Esophagus squamous epithelium (tissue), 5 donors: ENCODE results near the gene OTUB1. TPM values are rescaled to one million over a fixed set of nuclear protein-coding genes. Genes with fewer than 3 reads are reported as not detected.

Source experiments
- DNase-seq: peaks from one replicate; lab custom pipeline; 2025; lab: John Stamatoyannopoulos, UW
- H3K27ac ChIP-seq, 4 donors: fragments of 200-600 bp; sonication (generic); one replicate each; pipeline ENCODE4 v1.5.1; 2016 to 2019; ENCODE audit warnings: mild to moderate bottlenecking in 1 of 4
- H3K27me3 ChIP-seq, 4 donors: fragments of 200-600 bp; sonication (generic); 1 replicate in 3 of 4; 2 replicates in 1 of 4; pipeline versions ENCODE4 v1.5.1 to v1.6.0; 2017 to 2021; ENCODE audit warnings: antibody characterized with exemption in 1 of 4
- H3K36me3 ChIP-seq, 3 donors: fragments of 200-600 bp; sonication (generic); one replicate each; pipeline ENCODE4 v1.5.1; 2016 to 2019
- H3K4me1 ChIP-seq, 3 donors: fragments of 200-600 bp; sonication (generic); one replicate each; pipeline ENCODE4 v1.5.1; 2017 to 2019
- H3K4me3 ChIP-seq, 4 donors: fragments of 200-600 bp; sonication (generic); 1 replicate in 3 of 4; 2 replicates in 1 of 4; pipeline ENCODE4 v1.5.1; 2016 to 2019; ENCODE audit warnings: mild to moderate bottlenecking in 2 of 4, moderate library complexity in 1 of 4
- H3K9me3 ChIP-seq, 3 donors: fragments of 200-600 bp; sonication (generic); one replicate each; pipeline ENCODE4 v1.5.1; 2016 to 2019
- CTCF ChIP-seq, 6 experiments: fragments of 450-650 bp in 4 of 6; fragments of 200-600 bp in 2 of 6; sonication (generic) in 2 of 6; IDR thresholded peaks; one replicate each; pipeline ENCODE4 v1.5.1; 2016 to 2019; ENCODE audit warnings: antibody characterized with exemption in 6 of 6, mild to moderate bottlenecking in 4 of 6, moderate library complexity in 4 of 6
- POLR2A ChIP-seq, 4 donors: fragments of 450-650 bp; IDR thresholded peaks; one replicate each; pipeline ENCODE4 v1.6.1; 2017; ENCODE audit warnings: antibody characterized with exemption in 4 of 4, mild to moderate bottlenecking in 4 of 4, moderate library complexity in 3 of 4
- WGBS, 2 donors: methylation state at CpG; one replicate each; pipeline ENCODE4 v1.1.5; 2018; 5-methylcytosine and 5-hydroxymethylcytosine counted together
- intact Hi-C: fragments of 100-400 bp; cut with DNase I; formaldehyde crosslinking; loops from one replicate; pipeline ENCODE4 v1.15.0; 2022
- total RNA-seq, 4 donors: library from RNA; depleted of rRNA; stranded (reverse); fragments of >200 nt; gene quantifications; one replicate each; pipeline ENCODE4 v1.1.0, GENCODE V29; 2016
- donor health status: DM: yes; HTN: yes; CAD: no.

Gene OTUB1
- total RNA-seq, 4 donors from 2014 or later, result 82.0 to 97.3 (median 89.7) TPM

GRCh38 chr11:63974259-63975143 lies 11.7 kb upstream of the OTUB1 start, which contains the start of gene COX8A:
Gene COX8A (plus strand): TSS chr11:63974620. CDS start chr11:63974681, 61 bp downstream.
- Histone ChIP-seq H3K4me1 (peaks cover 15 to 50% (median 25%) of the 10 kb centered on the region in 3 donors), H3K27me3 (peaks cover 0 to 17% (median 0%) of the 10 kb centered on the region in 4 donors), H3K4me3 (peak within 1 kb of the TSS; percentile 86 to 95 (median 94)), H3K9me3 (no peaks in the 10 kb centered on the region), H3K27ac (peak within 1 kb of the TSS; percentile 96 to 99 (median 99)), H3K36me3 (peaks cover 0 to 12% (median 0%) of the 10 kb centered on the region in 3 donors)
- 0 to 1% methylated on average over 32 to 40 of the region's 67 CpGs for WGBS, 2 donors
- no peak for TF ChIP-seq CTCF (IDR thresholded peaks at IDR 0.05)
- peak in 3 of 4 donors; percentile 22 to 73 (median 39) for TF ChIP-seq POLR2A (IDR thresholded peaks at IDR 0.05)
- DNase-seq, result peak; percentile 94
- intact Hi-C loops, result no loop called here

GRCh38 chr11:63978551-63979239 lies 7.5 kb upstream of the OTUB1 start:
- Histone ChIP-seq H3K4me3 (no peak overlapping the region), H3K9me3 (no peaks in the 10 kb centered on the region), H3K27me3 (no peaks in the 10 kb centered on the region), H3K36me3 (peaks cover 0 to 12% (median 0%) of the 10 kb centered on the region in 3 donors), H3K27ac (peak overlapping the region in 2 of 4 donors; percentile 9 to 42), H3K4me1 (peaks cover 15 to 54% (median 25%) of the 10 kb centered on the region in 3 donors)
- TF ChIP-seq CTCF (IDR thresholded peaks at IDR 0.05) (no peak), POLR2A (IDR thresholded peaks at IDR 0.05) (no peak)
- 18 to 60% methylated on average over 1 to 3 of the region's 10 CpGs for WGBS, 2 donors
- intact Hi-C loops, result no loop called here
- DNase-seq, result no peak

- WGBS, 2 donors, result 83% methylated on average over 3 of the region's 5 CpGs; no CpG with 5 or more reads in 1 of the 2 donors
- Histone ChIP-seq H3K4me3 (no peak overlapping the region), H3K4me1 (peaks cover 15 to 52% (median 25%) of the 10 kb centered on the region in 3 donors), H3K9me3 (no peaks in the 10 kb centered on the region), H3K27ac (peak overlapping the region in 1 of 4 donors; percentile 42), H3K36me3 (peaks cover 0 to 12% (median 0%) of the 10 kb centered on the region in 3 donors), H3K27me3 (no peaks in the 10 kb centered on the region)
- DNase-seq, result no peak
- intact Hi-C loops, result no loop called here
- no peak for TF ChIP-seq POLR2A (IDR thresholded peaks at IDR 0.05)
- TF ChIP-seq CTCF (IDR thresholded peaks at IDR 0.05), result no peak
These were observed 6.8 kb upstream of the OTUB1 start for GRCh38 chr11:63979426-63979825.

- H3K4me3 ChIP-seq, result peak overlapping the region; percentile 87 to 100 (median 98)
- no peak for DNase-seq
- H3K4me1 ChIP-seq, result peaks cover 11 to 53% (median 21%) of the 10 kb centered on the region in 3 donors
- peaks cover 0 to 30% (median 3%) of the 10 kb centered on the region in 3 donors for H3K36me3 ChIP-seq
- H3K27me3 ChIP-seq, result no peaks in the 10 kb centered on the region
- no peaks in the 10 kb centered on the region for H3K9me3 ChIP-seq
- intact Hi-C loops, result no loop called here
- 1 to 2% methylated on average over 14 to 18 of the region's 18 CpGs for WGBS, 2 donors
- TF ChIP-seq CTCF (IDR thresholded peaks at IDR 0.05) (no peak), POLR2A (IDR thresholded peaks at IDR 0.05) (no peak)
- peak overlapping the region; percentile 91 to 95 (median 94) for H3K27ac ChIP-seq
These were observed 454 bp upstream of the OTUB1 start for GRCh38 chr11:63985812-63986155.
